ENCODE data around the gene ADCYAP1R1.
"Not testable (repeated sequence)": the region's sequence is repeated elsewhere in the genome, so short reads cannot be mapped to it uniquely, and the experiment has no call there.

ADCYAP1R1 gene

GRCh38 chr7:31134246-31135188 lies 82.4 kb downstream of the ADCYAP1R1 start:
- peak; percentile 21 to 42 for DNase-seq (ENCODE audit: low read depth in 2 of 2)

DNA sequence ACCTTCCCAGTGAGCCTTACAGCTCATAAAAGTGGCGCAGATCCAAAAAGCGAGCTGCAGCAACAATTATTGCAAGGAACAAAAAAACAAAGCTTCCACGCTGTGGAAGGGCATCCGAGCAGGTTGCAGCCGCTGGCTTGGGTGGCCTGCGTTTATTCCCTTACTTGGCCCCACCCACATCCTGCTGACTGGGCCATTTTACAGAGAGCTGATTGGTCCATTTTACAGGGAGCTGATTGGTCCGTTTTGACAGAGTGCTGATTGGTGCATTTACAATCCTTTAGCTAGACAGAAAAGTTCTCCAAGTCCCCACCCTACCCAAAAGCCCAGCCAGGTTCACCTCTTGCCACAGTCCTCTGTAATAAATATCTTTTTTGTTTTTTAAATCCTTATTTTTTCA lies 85.1 kb downstream of the ADCYAP1R1 start:
- no peak for DNase-seq (ENCODE audit: low read depth in 2 of 2)

DNA sequence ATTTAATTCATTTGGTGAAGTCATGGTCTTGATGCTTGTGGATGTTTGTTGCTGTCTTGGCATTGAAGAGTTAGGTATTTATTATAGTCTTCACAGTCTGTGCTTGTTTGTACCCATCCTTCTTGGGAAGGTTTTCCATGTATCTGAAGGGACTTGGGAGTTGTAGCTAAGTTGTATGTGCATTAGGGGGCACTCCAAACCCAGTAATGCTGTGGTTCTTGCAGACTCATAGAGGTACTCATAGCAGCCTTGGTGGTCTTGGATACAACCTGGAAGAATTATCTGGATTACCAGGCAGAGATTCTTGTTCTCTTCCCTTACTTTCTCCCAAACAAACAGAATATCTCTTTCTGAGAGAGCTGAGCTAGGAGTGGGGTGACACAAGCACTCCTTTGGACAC lies 93.2 kb downstream of the ADCYAP1R1 start:
- DNase-seq (ENCODE audit: low read depth in 2 of 2): no peak

DNA sequence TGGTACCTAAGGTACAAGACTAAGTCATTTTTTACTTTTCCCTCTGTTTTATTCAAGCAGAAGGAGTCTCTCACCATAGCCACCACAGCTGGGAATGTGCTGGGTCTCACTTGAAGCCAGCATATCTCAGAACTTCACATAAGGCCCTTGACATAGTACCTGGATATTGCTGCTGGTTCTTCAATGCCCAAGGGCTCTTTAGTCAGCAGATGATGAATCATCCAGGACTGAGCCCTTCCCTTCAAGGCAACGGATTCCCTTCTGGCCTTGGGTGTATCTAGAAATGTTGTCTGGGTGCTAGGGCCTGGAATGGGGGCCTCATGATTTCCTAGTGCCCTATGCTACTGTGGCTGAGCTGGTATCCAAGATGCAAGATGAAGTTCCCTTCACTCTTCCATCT lies 93.9 kb downstream of the ADCYAP1R1 start:
- DNase-seq (ENCODE audit: low read depth in 2 of 2): no peak

- no peak for DNase-seq (ENCODE audit: low read depth in 2 of 2)
Measured at GRCh38 chr7:31146538-31146937, 94.4 kb downstream of the ADCYAP1R1 start.

DNA sequence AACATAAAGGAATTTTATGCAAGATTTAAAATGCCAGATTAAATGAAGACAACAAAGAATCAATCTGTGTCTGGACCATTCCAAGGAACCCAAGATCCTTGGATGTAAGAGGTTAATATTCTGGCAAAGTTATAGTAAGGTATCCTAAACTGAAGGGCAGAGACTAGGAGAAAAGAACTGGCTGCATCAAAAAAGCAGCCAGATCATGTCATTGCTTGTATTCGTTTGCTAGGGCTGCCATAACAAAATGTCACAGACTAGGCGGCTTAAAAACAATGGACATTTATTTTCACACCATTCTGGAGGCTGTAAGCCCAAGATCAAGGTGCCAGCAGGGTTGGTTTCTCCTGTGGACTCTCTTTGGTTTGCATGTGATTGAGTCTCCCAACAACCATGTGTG lies 99.7 kb downstream of the ADCYAP1R1 start:
- DNase-seq (ENCODE audit: low read depth in 2 of 2): no peak

DNA sequence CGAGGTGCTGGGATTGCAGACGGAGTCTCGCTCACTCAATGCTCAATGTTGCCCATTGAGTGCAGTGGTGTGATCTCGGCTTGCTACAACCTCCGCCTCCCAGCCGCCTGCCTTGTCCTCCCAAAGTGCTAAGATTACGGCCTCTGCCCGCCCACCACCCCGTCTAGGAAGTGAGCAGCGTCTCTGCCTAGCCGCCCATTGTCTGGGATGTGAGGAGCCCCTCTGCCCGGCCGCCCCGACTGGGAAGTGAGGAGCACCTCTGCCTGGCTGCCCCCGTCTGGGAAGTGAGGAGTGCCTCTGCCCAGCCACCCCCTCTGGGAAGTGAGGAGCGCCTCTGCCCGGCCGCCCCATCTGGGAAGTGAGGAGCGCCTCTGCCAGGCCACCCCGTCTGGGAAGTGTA lies 101.2 kb downstream of the ADCYAP1R1 start:
- not testable (repeated sequence) for DNase-seq (ENCODE audit: low read depth in 2 of 2)

- DNase-seq (ENCODE audit: low read depth in 2 of 2): no peak
Measured at GRCh38 chr7:31160941-31161340, 108.8 kb downstream of the ADCYAP1R1 start.
